A673 (cell line): ENCODE measurements around the gene SMURF1.

ENCODE experiments used
- CTCF ChIP-seq: fragments of 300-800, 200-600 bp; sonication (generic); conservative IDR thresholded peaks from 2 replicates; pipeline ENCODE4 v1.5.1; 2017; ENCODE audit warnings: low read depth, mild to moderate bottlenecking, antibody characterized with exemption, low read length, moderate library complexity, mixed read lengths
- EZH2 ChIP-seq: fragments of 200-600 bp; sonication (generic); IDR thresholded peaks from 2 replicates; pipeline ENCODE4 v1.6.1; 2017; ENCODE audit warnings: borderline replicate concordance, low read depth, mild to moderate bottlenecking, mixed read lengths, antibody characterized with exemption, low read length; ENCODE audit not compliant: poor library complexity, severe bottlenecking

GRCh38 chr7:99111591-99111990 lies 32.3 kb downstream of the SMURF1 start:
- no peak for TF ChIP-seq CTCF
- no peak for TF ChIP-seq EZH2
